ENCODE results near the gene ACSS1. TPM values are rescaled to one million over a fixed set of nuclear protein-coding genes. Genes with fewer than 3 reads are reported as not detected.

The ACSS1 gene
- total and polyA plus RNA-seq, 2 experiments from 2014 or later: 1.3 to 4.1 TPM

- Histone ChIP-seq H3K79me2 (replicated peaks; ENCODE audit: insufficient read depth) (no peaks in the 10 kb centered on the region), H3K4me1 (ENCODE audit: insufficient read depth) (no peaks in the 10 kb centered on the region), H3K27me3 (ENCODE audit: insufficient read depth) (no peaks in the 10 kb centered on the region), H3K9me2 (ENCODE audit: insufficient read depth) (0 out of 2 replicates have a peak, but pooled peaks cover 15% of the 10 kb centered on the region), H3K4me2 (no peak overlapping the region), H3K27ac (ENCODE audit: low read depth) (no peak overlapping the region), H2AFZ (no peak overlapping the region), H3K36me3 (ENCODE audit: insufficient read depth) (no peaks in the 10 kb centered on the region), H3F3A (replicated peaks; ENCODE audit: low read depth) (no peaks in the 10 kb centered on the region), H3K4me3 (no peak overlapping the region), H4K20me1 (replicated peaks; ENCODE audit: insufficient read depth) (no peaks in the 10 kb centered on the region)
- TF ChIP-seq ZNF114 (CRISPR knock-in tag; IDR thresholded peaks at IDR 0.05) (no peak), EZH2 (IDR thresholded peaks at IDR 0.05; ENCODE audit: low read depth, unreplicated experiment) (no peak), JUNB (IDR thresholded peaks at IDR 0.05; ENCODE audit: unreplicated experiment) (no peak), POLR2AphosphoS5 (IDR thresholded peaks at IDR 0.05; ENCODE audit: low read depth) (no peak), ZNF331 (CRISPR knock-in tag; IDR thresholded peaks at IDR 0.05; ENCODE audit: low read depth) (no peak), REST (IDR thresholded peaks at IDR 0.05; ENCODE audit: unreplicated experiment) (no peak), EZH2phosphoT487 (IDR thresholded peaks at IDR 0.05; ENCODE audit: unreplicated experiment) (no peak), CREB1 (CRISPR knock-in tag; IDR thresholded peaks at IDR 0.05; ENCODE audit: low read depth) (no peak), NANOG (IDR thresholded peaks at IDR 0.05; ENCODE audit: borderline replicate concordance) (no peak), ZNF462 (CRISPR knock-in tag; IDR thresholded peaks at IDR 0.05) (no peak), CTCF (conservative IDR thresholded peaks at IDR 0.05; ENCODE audit: low read depth in 2 of 2) (no peak), STAT1 (IDR thresholded peaks at IDR 0.05; ENCODE audit: unreplicated experiment) (no peak), ETS1 (IDR thresholded peaks at IDR 0.05) (no peak)
- Mint-ChIP-seq H3K4me1 (peaks cover 5% of the 10 kb centered on the region; the same call in 2 of the 3 replicates), H3K4me3 (no peak overlapping the region), H3K27me3 (ENCODE audit: insufficient read depth, low read depth, poor library complexity) (peaks cover 16% of the 10 kb centered on the region), H3K9me3 (no peaks in the 10 kb centered on the region; the same call in 2 of the 3 replicates), H3K36me3 (ENCODE audit: low read depth) (no peaks in the 10 kb centered on the region), H3K27ac (no peak overlapping the region)
- DNase-seq (ENCODE audit: low spot score) (no peak), ATAC-seq (no peak)
These were observed 33.8 kb downstream of the ACSS1 start for GRCh38 chr20:25024171-25024570.
